Stimulated activated CD8-positive, alpha-beta memory T cell treated with anti-CD3 and anti-CD28 coated beads, Interleukin-12 subunit alpha, Interleukin-12 subunit beta, amount 100 ng/mL, for 1 hour (primary cell): ENCODE data around the gene TFPT.

Experiments used
- DNase-seq: peaks from one replicate; pipeline ENCODE4 v3.0.0-alpha.2; 2020; ENCODE audit warnings: low read depth

The TFPT gene

DNA sequence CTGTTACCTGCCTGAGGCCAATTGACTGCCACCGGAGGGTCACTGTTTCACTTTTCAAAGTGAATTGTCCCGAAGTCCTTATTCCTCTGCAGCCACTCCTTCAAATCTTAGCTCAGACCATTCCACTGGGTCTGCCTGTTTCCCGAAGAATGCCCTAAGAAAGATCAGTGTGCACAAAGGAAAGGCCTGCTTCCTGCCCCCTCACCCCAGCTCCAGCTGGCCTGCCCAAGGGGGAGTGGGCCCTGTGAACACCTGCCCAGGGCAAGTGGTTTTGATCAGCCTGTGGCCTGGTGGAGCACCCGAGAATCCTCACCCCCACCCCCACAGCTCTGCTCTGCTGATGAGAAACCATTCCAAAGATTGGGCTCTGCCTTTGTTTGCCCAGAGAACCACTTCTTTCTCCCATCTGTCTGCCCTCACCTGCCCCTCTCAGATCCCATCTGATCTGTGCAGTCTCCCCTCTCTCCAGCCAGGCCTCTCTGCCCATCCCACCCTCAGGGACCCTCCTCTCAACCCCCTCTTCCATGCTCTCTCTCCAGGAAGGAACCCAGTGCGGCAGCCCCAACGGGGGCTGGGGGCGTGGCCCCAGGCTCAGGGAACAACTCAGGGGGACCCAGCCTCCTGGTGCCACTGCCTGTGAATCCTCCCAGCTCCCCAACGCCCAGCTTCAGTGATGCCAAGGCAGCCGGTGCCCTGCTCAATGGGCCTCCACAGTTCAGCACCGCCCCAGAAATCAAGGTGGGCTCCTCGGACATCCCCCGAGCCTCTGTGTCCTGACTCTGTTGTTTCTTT lies 33.8 kb upstream of the TFPT start:
- no peak for DNase-seq

DNA sequence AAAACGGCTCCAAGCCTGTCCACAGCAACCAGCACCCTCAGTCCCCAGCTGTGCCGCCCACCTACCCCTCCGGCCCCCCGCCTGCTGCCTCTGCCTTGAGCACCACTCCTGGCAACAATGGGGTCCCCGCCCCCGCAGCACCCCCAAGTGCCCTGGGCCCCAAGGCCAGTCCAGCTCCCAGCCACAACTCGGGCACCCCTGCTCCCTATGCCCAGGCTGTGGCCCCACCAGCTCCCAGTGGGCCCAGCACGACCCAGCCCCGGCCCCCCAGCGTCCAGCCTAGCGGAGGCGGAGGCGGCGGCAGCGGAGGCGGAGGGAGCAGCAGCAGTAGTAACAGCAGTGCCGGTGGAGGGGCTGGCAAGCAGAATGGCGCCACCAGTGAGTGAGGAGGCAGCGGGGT lies 32.7 kb upstream of the TFPT start:
- DNase-seq, result no peak

DNA sequence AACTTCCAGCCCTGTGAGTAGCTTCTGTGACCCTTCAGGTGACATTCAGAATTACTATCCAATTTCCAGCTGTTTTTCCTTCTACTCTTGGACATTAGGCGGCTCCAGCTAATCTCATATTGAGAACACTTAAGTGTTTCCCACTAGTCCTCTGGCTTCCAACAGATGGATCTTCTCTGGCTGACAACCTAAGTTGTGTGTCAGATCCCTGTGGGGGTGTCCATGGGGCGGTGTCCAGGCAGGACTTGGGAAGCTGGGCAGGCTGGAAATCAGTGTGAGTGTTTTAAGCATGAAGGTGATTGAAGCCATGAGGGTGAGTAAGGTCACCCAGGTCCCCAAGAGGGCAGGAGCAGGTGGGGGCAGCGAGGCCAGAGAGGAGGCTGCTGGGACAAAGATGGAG lies 32.2 kb upstream of the TFPT start:
- DNase-seq, result no peak

DNA sequence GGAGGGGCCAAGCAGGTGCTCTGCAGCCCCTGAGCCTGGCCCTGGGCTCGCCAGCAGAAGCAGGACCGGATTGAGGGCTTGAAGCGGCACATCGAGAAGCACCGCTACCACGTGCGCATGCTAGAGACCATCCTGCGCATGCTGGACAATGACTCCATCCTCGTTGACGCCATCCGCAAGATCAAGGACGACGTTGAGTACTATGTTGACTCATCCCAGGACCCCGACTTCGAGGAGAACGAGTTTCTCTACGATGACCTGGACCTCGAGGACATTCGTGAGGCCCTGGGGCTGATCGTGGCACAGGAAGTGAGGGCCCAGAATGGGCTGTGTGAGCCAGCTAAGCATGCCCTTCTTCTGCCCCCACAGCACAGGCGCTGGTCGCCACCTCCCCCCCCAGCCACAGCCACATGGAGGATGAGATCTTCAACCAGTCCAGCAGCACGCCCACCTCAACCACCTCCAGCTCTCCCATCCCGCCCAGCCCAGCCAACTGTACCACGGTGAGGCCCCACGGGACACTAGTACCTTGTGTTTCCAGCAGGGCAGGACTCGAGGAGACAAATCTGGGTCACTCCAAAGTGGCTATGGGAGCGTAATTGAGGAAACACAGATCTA lies 30.2 kb upstream of the TFPT start:
- no peak for DNase-seq

DNA sequence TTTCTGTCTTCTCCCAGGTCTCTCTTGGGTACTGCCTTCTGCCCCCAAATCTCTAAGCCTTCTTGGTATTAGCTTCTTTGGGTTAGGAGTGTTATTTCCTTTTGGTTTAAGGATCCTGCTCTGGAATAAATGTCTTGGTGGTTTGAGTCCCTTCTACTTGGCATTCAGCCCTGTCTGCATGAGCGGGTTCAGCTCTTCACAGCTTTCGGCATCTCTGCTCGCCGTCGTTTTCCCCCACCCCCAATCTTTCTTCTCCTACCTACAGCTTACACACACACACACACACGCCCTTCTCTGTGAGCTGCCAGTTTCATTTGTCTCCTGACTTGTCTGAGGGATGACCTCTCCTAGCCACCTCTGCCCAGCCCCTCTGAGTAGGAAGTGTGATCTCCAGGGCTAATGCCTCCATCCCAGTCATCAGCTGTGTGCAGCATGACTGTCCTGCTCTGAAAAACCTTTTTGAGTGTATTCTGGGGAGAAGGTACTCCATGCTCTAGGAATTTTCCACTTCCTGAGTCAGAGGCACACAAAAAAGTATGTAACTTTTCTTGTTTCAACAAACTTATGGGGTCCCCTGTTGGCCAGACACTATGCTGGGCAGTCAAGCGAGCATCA lies 26.8 kb upstream of the TFPT start:
- no peak for DNase-seq

DNA sequence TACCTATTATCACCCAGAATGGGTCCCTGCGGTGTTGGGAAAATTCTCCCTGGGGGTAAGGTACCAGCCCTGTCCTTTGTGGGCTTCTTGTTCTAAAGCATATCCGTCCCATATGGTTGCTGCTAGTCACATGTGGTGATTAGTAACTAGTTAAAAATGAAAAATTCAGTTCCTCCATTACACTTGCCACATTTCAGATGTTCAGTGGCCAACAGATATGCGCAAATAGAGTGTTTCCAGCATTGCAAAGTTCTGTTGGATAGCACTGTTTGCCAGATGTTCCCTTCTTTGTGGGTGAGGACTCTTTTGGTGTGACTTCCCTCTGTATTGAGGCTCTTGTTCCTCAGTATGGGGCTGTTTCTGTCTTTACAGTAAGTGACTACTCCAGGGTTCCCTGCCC lies 25.9 kb upstream of the TFPT start:
- DNase-seq, result no peak

DNA sequence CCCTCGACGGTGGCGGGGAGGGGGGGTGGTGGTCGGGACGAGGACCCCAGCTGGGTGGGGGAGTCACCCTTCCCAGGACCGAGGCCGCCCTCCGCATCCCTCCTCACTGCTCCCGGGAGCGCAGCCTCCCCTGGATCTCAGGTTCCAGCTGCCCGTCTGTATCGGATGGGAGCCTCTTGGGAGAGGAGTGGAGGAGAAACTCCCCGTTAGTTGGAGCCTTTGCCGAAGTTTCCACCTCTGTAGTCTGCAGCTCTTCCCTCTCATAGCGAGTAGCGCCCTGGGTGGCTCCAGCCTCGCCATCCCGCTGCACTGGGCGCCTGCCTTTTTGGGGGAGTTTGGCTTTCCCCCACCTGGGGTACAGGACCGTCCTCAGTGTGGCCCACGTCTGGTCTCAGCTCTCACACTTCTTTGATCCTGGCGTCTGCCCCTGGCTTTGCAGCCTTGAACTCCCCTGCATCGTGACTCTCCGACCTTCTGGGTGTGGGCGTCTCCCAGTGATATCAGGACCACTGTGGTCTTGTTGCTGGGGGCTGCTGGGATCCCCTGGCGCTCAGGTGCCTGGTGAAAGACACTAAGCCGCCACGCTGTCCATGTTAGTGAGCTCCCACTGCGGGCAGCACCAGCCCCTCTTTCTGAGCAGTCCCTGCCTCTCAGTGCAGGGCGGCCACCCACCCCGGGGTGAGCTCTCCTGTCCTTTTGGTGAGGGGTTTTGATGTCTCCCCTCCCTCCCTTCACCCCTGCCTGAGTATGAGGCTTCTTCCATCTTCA lies 23.2 kb upstream of the TFPT start:
- DNase-seq, result no peak

DNA sequence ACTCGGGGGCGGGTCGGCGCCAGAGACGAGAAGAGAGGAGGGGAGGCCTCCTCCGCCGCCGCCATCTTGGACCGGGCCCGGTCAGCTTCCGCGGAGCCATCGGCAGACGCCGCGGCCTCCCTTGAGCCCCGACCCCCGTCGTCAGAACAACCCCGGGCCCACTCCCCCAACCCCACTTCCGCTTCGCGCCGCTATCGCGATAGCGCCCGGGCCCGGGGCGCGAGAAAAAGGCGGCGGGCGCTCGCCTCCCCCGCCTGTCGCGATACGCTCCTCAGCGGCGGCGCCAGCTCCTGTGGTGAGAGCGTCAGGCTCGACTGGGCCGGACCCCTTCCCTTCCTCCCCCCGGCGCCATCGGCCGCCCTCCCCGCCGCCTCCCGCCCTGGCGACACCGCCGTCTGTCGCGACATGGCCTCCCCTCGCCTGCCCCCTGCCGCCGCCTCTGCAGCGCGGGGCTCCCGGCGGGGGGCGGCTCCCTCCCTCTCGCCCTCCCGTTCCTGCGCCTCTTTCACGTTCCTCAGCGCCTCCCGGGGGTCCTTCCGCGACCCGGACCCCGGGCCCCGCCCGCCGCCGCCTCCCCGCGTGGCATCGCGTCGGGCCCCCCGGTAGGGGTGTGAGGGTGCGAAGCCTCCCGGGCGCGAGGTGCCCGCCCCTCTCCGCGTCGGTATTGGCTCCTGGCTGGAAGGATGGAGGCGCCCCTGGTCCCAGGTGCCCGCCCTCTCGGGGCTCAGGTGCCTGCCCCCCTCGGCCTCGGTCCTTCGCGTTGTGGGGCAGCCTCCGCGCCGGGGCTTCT lies 22.4 kb upstream of the TFPT start, which contains the start of gene CNOT3:
TSS of gene CNOT3 (plus strand) at position 64 of the 790 bp plus-strand sequence. CDS start 5,217 bp downstream, outside the sequence.
- DNase-seq, result no peak

DNA sequence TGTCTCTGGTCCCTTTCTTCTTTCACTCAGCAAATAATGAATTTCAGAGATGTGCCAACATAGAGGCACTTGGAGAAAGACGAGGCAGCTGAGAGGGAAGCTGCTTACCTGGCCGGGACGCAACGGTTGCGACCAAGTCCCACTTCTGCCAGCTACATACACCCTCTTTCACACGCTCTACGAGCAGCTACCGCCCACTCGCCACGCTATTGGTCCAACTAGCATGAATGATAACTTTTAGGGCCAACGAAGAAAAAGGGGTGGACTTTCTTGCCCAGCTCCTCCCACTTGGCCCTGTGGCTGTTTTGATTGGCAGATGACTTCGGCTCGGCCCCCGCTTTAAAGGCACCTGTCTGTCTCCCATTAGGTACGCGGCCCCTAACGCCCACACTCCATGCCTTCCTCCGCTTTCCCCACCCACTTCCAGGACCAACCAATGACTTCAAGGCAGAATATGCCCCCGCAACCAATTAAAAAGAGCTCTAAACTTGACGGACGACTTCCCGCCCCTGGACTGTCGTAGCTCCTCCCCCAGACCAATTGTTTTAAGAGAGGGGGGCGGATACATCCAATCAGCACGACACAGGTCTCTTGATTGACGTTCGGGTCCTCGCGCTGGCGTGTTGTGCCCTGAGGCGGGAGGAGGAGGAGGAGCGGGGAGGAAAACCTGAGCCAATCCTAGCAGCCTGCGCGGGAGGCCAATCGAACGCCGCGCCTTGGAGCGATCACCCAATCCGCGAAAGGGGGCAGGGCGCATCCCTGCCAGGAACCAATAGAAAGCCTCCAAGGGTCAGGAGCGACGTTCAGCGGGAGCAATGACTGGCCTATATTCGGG lies 21.6 kb upstream of the TFPT start:
- DNase-seq, result peak; percentile 98

DNA sequence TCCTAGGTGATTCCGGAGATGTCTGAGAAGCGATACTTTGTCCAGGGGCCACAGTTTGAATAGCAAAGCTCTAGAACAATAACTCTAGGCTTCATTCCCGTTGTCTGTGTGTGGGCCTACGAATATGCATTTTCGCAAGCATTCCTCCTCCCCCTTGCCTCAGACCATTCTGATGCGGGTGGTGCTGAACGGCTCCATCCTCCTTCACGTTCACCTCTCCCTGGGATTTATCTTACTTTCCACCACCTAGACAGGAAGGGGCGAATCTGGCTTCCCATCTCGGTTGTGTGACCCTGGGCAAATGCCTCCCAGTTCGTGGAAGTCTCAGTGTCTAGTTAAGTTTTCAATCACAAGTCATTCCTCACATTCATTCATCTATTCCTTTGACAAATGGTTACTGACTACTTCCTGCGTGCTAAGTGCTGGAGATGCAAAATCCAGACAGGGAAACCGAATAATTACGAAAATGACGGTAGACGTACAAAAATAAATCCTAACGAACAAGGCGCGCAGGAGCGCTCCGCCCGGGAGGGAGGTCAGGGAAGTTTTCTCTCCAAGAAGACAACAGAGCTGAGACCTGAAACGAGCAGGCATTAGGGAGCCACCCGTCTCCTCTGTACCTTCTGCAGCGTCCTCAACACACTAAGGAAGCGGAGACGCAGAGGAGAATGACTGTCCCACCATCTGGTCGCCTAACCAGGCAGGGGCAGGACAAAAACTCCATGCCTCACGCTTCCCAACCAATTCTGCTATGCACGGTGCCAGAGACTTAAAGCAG lies 20.8 kb upstream of the TFPT start:
- DNase-seq, result no peak

DNA sequence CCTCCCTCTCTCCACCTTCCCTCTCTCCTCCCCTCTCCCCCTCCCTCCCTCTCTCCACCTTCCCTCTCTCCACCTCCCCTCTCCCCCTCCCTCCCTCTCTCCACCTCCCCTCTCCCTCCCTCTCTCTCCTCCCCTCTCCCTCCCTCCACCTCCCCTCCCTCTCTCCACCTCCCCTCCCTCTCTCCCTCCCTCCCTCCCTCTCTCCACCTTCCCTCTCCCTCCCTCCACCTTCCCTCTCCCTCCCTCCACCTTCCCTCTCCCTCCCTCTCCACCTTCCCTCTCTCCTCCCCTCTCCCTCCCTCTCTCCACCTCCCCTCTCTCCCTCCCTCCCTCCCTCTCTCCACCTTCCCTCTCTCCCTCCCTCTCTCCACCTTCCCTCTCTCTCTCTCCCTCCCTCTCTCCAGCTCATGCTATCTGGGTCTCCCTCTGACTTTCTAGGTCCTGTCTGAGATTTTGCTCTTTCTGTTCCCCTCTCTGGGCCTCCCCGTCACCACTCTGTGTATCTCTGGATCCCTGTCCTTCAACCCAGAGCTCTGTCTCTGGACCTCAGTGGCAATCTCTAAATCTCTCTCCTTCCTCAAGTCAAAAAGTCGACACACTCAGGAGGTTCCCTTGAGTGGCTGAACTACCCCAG lies 18.6 kb upstream of the TFPT start:
- no peak for DNase-seq

DNA sequence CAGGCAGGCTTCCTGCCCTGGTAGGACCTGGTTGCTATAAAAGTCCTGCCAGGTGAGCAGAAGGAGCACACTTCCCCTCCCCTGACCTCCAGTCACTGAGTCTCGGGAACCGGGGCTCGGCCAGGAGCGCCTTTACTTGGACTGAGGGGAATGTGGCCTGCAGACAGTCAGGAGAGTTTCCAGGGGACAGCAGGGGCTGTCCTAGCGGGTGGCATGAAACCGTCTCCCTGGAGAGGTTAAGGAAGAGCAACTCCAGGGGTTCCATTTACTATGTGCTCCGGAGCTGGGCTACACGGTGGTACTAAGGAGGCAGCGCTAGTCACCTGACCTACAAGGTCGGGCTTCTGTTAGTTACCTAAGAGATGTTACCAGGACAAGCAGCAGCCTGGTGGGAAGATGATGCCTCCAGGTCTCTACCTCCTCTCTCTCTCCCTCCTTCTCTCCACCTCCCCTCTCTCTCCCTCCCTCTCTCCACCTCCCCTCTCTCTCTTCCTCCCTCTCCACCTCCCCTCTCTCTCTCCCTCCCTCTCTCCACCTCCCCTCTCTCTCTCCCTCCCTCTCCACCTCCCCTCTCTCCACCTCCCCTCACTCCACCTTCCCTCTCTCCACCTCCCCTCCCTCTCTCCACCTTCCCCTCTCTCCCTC lies 18.0 kb upstream of the TFPT start:
- no peak for DNase-seq

DNA sequence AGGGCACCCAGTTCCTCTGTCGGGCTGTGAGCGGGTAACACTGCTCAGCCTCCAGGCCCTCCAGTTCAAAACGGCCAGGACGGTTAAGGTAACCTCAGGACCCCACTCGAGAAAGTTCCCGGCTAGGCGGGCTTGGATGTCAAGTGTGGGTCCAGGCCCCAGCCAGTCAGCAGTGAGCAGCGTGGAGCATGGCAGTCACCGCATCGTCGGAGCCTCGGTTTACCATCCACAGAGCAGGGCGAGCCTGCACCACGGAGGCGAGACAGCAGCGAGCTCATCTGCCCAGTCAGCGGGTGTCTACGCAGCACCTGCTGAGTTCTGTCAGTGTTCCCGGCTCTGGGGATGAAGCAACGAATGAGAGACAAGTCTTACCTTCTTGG lies 14.2 kb upstream of the TFPT start:
- no peak for DNase-seq

DNA sequence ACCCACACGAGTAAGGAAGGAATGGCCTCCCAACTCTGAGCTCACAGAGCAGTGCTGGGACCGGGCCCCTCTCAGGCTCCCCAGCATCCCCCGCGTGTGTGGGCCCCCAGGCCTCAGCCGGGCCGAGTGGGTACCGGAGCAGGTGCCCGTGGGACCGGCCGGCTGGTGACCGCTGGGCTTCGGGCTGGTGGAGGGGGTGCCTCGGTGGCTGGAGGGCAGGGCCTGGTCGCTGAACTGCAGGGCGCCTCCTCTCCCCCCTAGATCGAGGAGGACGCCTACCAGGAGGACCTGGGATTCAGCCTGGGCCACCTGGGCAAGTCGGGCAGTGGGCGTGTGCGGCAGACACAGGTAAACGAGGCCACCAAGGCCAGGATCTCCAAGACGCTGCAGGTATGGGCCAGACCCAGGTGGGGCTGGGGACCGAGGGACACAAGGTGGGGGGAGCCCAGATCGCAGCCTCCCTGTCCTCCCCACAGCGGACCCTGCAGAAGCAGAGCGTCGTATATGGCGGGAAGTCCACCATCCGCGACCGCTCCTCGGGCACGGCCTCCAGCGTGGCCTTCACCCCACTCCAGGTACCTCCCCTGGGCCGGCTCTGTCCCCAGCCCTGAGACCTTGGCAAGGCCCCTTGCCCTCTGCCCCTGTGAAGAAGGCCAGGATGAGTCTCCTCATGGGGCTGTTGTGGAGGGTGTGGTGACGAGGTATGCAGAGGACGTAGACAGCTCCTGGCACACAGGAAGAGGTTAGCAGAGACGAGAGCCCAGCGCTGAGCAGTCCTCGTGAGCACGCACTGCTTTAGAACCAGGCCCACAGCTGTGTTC lies 13.5 kb upstream of the TFPT start:
- DNase-seq, result no peak

DNA sequence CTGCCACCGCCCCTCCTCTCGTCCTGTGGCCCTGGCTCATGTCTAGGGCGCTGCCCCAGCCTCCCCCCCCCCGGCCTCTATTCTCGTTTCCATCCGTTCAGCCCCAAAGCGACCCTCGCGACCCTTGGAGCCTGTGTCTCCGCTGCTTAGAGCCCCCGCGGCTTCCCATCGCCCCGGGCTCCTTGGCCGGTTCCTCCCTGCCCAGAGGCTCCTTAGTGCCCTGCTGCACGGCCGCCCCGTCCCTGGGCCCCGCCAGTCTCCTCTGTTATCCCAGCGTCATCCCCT lies 12.9 kb upstream of the TFPT start:
- DNase-seq, result no peak

DNA sequence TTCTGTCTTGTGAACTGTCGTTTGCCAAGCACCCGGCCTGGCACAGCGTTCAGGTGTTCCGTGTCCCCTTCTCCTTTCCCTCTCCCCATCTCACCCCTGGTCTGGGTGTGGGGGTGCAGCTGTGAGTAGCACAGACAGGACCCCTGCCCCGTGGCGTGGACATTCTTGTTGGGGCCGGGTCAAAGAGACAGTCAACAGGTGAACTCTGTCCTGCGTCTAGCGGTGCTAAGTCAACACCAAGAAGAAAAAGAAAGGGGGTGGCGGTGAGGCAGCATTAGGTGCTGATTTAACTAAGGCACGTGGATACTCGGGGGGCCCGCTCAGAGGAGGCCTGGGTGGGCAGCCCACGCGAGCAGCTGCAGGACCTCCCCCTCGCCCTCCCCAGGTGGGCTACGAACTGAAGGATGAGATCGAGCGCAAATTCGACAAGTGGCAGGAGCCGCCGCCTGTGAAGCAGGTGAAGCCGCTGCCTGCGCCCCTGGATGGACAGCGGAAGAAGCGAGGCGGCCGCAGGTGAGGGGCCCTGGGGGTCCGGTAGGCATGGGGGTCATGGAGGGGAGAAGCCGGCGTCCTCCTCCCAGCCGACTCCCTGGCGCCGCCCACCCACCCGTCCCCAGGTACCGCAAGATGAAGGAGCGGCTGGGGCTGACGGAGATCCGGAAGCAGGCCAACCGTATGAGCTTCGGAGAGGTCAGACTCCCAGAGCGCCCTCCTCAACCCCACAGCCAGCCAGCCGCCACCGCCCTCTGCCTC lies 12.4 kb upstream of the TFPT start:
- no peak for DNase-seq

DNA sequence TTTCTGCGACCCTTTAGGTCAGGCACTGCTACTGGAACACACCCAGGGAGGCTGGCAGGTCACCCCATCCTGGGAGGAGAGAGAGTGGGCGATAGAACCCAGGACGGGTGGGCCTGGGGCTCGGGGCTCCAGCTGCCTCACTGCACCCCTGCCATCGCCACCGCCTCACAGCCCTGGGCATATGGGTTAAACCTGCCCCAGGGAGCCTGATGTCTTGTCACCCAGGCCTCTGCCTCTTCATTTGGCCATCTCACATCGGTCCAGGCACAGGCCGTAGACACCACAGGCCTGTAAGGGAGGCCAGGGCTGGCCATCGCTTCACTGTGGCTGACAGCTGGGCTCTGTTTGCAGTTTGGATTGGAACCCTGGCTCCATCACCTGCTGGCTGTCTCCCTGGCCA lies 10.3 kb upstream of the TFPT start:
- DNase-seq, result no peak

DNA sequence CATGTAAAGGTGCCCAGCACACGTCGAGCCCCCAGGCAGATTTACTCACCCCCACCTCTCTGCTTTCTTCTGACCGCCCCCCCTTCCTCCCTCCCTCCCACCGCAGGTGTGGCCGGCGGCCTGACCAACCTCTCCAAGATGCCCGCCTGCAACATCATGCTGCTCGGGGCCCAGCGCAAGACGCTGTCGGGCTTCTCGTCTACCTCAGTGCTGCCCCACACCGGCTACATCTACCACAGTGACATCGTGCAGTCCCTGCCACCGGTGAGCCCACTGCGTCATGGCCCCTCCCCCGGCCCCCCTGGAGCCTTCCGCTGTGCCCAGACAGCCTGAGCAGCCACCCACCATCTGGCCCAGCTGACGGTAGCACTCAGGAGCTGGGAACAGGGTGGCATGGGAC lies 8.9 kb upstream of the TFPT start:
- DNase-seq, result no peak
